ENCODE results near the gene NEURL2.
"Not testable (repeated sequence)": the region's sequence is repeated elsewhere in the genome, so short reads cannot be mapped to it uniquely, and the experiment has no call there.

NEURL2 gene

GRCh38 chr20:45909817-45910669, 19.0 kb upstream of the NEURL2 start:
- Histone ChIP-seq H3K4me3 (ENCODE audit: insufficient read depth, low read depth, low read length) (peak overlapping the region; percentile 69), H3K9me3 (ENCODE audit: control insufficient read depth, low read length) (no peaks in the 10 kb centered on the region), H3K27me3 (ENCODE audit: control insufficient read depth, insufficient read depth, low read length, poor library complexity, severe bottlenecking) (no peaks in the 10 kb centered on the region), H3K27ac (ENCODE audit: insufficient read depth, low read depth, low read length, poor library complexity, severe bottlenecking) (no peak overlapping the region), H3K4me1 (ENCODE audit: control insufficient read depth, insufficient read depth, low read length) (peaks cover 13% of the 10 kb centered on the region), H3K36me3 (ENCODE audit: control insufficient read depth, insufficient read depth, low read length) (peaks cover 31% of the 10 kb centered on the region)
- 88% methylated on average over 21 to 22 of the region's 22 CpGs for WGBS, 2 experiments

GRCh38 chr20:45909336-45909808, 18.4 kb upstream of the NEURL2 start:
- WGBS, 2 experiments: 93 to 96% methylated on average over 12 of the region's 12 CpGs
- Histone ChIP-seq H3K4me3 (ENCODE audit: insufficient read depth, low read depth, low read length) (no peak overlapping the region), H3K36me3 (ENCODE audit: control insufficient read depth, insufficient read depth, low read length) (peaks cover 38% of the 10 kb centered on the region), H3K9me3 (ENCODE audit: control insufficient read depth, low read length) (no peaks in the 10 kb centered on the region), H3K27ac (ENCODE audit: insufficient read depth, low read depth, low read length, poor library complexity, severe bottlenecking) (no peak overlapping the region), H3K27me3 (ENCODE audit: control insufficient read depth, insufficient read depth, low read length, poor library complexity, severe bottlenecking) (no peaks in the 10 kb centered on the region), H3K4me1 (ENCODE audit: control insufficient read depth, insufficient read depth, low read length) (peaks cover 13% of the 10 kb centered on the region)

- Histone ChIP-seq H3K27me3 (ENCODE audit: control insufficient read depth, insufficient read depth, low read length, poor library complexity, severe bottlenecking) (no peaks in the 10 kb centered on the region), H3K9me3 (ENCODE audit: control insufficient read depth, low read length) (no peaks in the 10 kb centered on the region), H3K36me3 (ENCODE audit: control insufficient read depth, insufficient read depth, low read length) (peaks cover 40% of the 10 kb centered on the region), H3K4me1 (ENCODE audit: control insufficient read depth, insufficient read depth, low read length) (peaks cover 13% of the 10 kb centered on the region), H3K27ac (ENCODE audit: insufficient read depth, low read depth, low read length, poor library complexity, severe bottlenecking) (no peak overlapping the region), H3K4me3 (ENCODE audit: insufficient read depth, low read depth, low read length) (no peak overlapping the region)
- 97% methylated on average over 2 of the region's 2 CpGs for WGBS, 2 experiments
These were observed 17.1 kb upstream of the NEURL2 start for GRCh38 chr20:45908084-45908483.

- Histone ChIP-seq H3K27me3 (ENCODE audit: control insufficient read depth, insufficient read depth, low read length, poor library complexity, severe bottlenecking) (no peaks in the 10 kb centered on the region), H3K36me3 (ENCODE audit: control insufficient read depth, insufficient read depth, low read length) (peaks cover 43% of the 10 kb centered on the region), H3K4me3 (ENCODE audit: insufficient read depth, low read depth, low read length) (no peak overlapping the region), H3K4me1 (ENCODE audit: control insufficient read depth, insufficient read depth, low read length) (peaks cover 10% of the 10 kb centered on the region), H3K9me3 (ENCODE audit: control insufficient read depth, low read length) (no peaks in the 10 kb centered on the region), H3K27ac (ENCODE audit: insufficient read depth, low read depth, low read length, poor library complexity, severe bottlenecking) (no peak overlapping the region)
- WGBS, 2 experiments: 94 to 95% methylated on average over 17 of the region's 17 CpGs
These were observed 16.4 kb upstream of the NEURL2 start for GRCh38 chr20:45907219-45907948.

- 94% methylated on average over 8 of the region's 8 CpGs for WGBS, 2 experiments
These were observed 14.6 kb upstream of the NEURL2 start for GRCh38 chr20:45905505-45906079.

GRCh38 chr20:45904583-45905504, 13.8 kb upstream of the NEURL2 start:
- WGBS, 2 experiments: 91 to 93% methylated on average over 16 of the region's 16 CpGs
- Histone ChIP-seq H3K4me1 (ENCODE audit: control insufficient read depth, insufficient read depth, low read length) (peaks cover 2% of the 10 kb centered on the region), H3K36me3 (ENCODE audit: control insufficient read depth, insufficient read depth, low read length) (peaks cover 62% of the 10 kb centered on the region), H3K9me3 (ENCODE audit: control insufficient read depth, low read length) (no peaks in the 10 kb centered on the region), H3K27ac (ENCODE audit: insufficient read depth, low read depth, low read length, poor library complexity, severe bottlenecking) (no peak overlapping the region), H3K4me3 (ENCODE audit: insufficient read depth, low read depth, low read length) (no peak overlapping the region), H3K27me3 (ENCODE audit: control insufficient read depth, insufficient read depth, low read length, poor library complexity, severe bottlenecking) (no peaks in the 10 kb centered on the region)

More at GRCh38 chr20:45905505-45906079, 14.6 kb upstream of the NEURL2 start:
- Histone ChIP-seq H3K9me3 (ENCODE audit: control insufficient read depth, low read length) (no peaks in the 10 kb centered on the region), H3K36me3 (ENCODE audit: control insufficient read depth, insufficient read depth, low read length) (peaks cover 59% of the 10 kb centered on the region), H3K27me3 (ENCODE audit: control insufficient read depth, insufficient read depth, low read length, poor library complexity, severe bottlenecking) (no peaks in the 10 kb centered on the region), H3K4me1 (ENCODE audit: control insufficient read depth, insufficient read depth, low read length) (peaks cover 7% of the 10 kb centered on the region), H3K27ac (ENCODE audit: insufficient read depth, low read depth, low read length, poor library complexity, severe bottlenecking) (no peak overlapping the region), H3K4me3 (ENCODE audit: insufficient read depth, low read depth, low read length) (no peak overlapping the region)

GRCh38 chr20:45902199-45902701, 11.2 kb upstream of the NEURL2 start:
- peaks cover 46% of the 10 kb centered on the region for H3K36me3 ChIP-seq (ENCODE audit: control insufficient read depth, insufficient read depth, low read length)
- no peaks in the 10 kb centered on the region for H3K4me1 ChIP-seq (ENCODE audit: control insufficient read depth, insufficient read depth, low read length)
- no peaks in the 10 kb centered on the region for H3K27me3 ChIP-seq (ENCODE audit: control insufficient read depth, insufficient read depth, low read length, poor library complexity, severe bottlenecking)
- no peaks in the 10 kb centered on the region for H3K9me3 ChIP-seq (ENCODE audit: control insufficient read depth, low read length)
- WGBS, 2 experiments: 96% methylated on average over 14 of the region's 14 CpGs
- H3K27ac ChIP-seq (ENCODE audit: insufficient read depth, low read depth, low read length, poor library complexity, severe bottlenecking): no peak overlapping the region
- no peak overlapping the region for H3K4me3 ChIP-seq (ENCODE audit: insufficient read depth, low read depth, low read length)

- H3K9me3 ChIP-seq (ENCODE audit: control insufficient read depth, low read length); H3K4me1 ChIP-seq (ENCODE audit: control insufficient read depth, insufficient read depth, low read length); H3K27ac ChIP-seq (ENCODE audit: insufficient read depth, low read depth, low read length, poor library complexity, severe bottlenecking); H3K4me3 ChIP-seq (ENCODE audit: insufficient read depth, low read depth, low read length); H3K27me3 ChIP-seq (ENCODE audit: control insufficient read depth, insufficient read depth, low read length, poor library complexity, severe bottlenecking): not testable (repeated sequence)
- 94 to 96% methylated on average over 6 of the region's 6 CpGs for WGBS, 2 experiments
- peaks cover 44% of the 10 kb centered on the region for H3K36me3 ChIP-seq (ENCODE audit: control insufficient read depth, insufficient read depth, low read length)
These were observed 10.3 kb upstream of the NEURL2 start for GRCh38 chr20:45901332-45901731.

- no peak overlapping the region for H3K27ac ChIP-seq (ENCODE audit: insufficient read depth, low read depth, low read length, poor library complexity, severe bottlenecking)
- H3K9me3 ChIP-seq (ENCODE audit: control insufficient read depth, low read length): no peaks in the 10 kb centered on the region
- 94 to 96% methylated on average over 11 to 13 of the region's 13 CpGs for WGBS, 2 experiments
- H3K4me1 ChIP-seq (ENCODE audit: control insufficient read depth, insufficient read depth, low read length): peaks cover 2% of the 10 kb centered on the region
- no peak overlapping the region for H3K4me3 ChIP-seq (ENCODE audit: insufficient read depth, low read depth, low read length)
- H3K36me3 ChIP-seq (ENCODE audit: control insufficient read depth, insufficient read depth, low read length): peaks cover 23% of the 10 kb centered on the region
- no peaks in the 10 kb centered on the region for H3K27me3 ChIP-seq (ENCODE audit: control insufficient read depth, insufficient read depth, low read length, poor library complexity, severe bottlenecking)
These were observed 8.2 kb upstream of the NEURL2 start for GRCh38 chr20:45899046-45899835.

Data from ectodermal cell (in vitro differentiated cells).